ENCODE data around the gene FBXL19. TPM values are rescaled to one million over a fixed set of nuclear protein-coding genes. Genes with fewer than 3 reads are reported as not detected.
A peak's percentile ranks its signal among the peaks of the same experiment; 100 is the strongest.

Gene FBXL19
- total and polyA plus RNA-seq, 9 of the 15 experiments (the other 6 are each of a cell fraction or from before 2014, with no cell fraction given): 0.13 to 48.0 (median 13.5) TPM; not detected in 1

GRCh38 chr16:30958175-30959079 is 35.1 kb downstream of the FBXL19 start (continued):
- TF ChIP-seq CTCFL (IDR thresholded peaks at IDR 0.05; ENCODE audit: borderline replicate concordance, insufficient read depth, low read depth, low read length, poor library complexity, severe bottlenecking) (peak; percentile 94), POLR2AphosphoS5 (IDR thresholded peaks at IDR 0.05; ENCODE audit: control insufficient read depth, insufficient read depth, low read depth, low read length) (0 out of 2 replicates have a peak, but pooled peaks have one; percentile 19), NR2C2 (CRISPR knock-in tag; IDR thresholded peaks at IDR 0.05) (no peak), NR2C2 (tag; IDR thresholded peaks at IDR 0.05) (peak; percentile 47), RBFOX2 (IDR thresholded peaks at IDR 0.05; ENCODE audit: low read depth, low read length) (peak; percentile 58), HCFC1 (IDR thresholded peaks at IDR 0.05; ENCODE audit: low read depth, low read length) (0 out of 2 replicates have a peak, but pooled peaks have one; percentile 6)

- H4K20me1 ChIP-seq (replicated peaks; ENCODE audit: control insufficient read depth, insufficient read depth, low read length): peaks cover 6% of the 10 kb centered on the region
- H3K9me3 ChIP-seq (replicated peaks; ENCODE audit: control insufficient read depth, insufficient read depth, low read depth, low read length): no peaks in the 10 kb centered on the region
- WGBS (ENCODE audit: insufficient coverage, low coverage, missing lambda C conversion rate): 87% methylated on average over 11 of the region's 11 CpGs
- ATAC-seq (no peak), DNase-seq (ENCODE audit: extremely low read depth in 1 of 4, low spot score in 3 of 4) (no peak), FAIRE-seq (no peak)
- intact Hi-C loops (cut with micrococcal nuclease): no loop called here
- no peak overlapping the region for H2AFZ ChIP-seq (ENCODE audit: low read depth, low read length)
- H3K9ac ChIP-seq (ENCODE audit: insufficient read depth in 1 of 2, low read depth in 2 of 2, low read length in 2 of 2): peak overlapping the region in 1 of 2 experiments; percentile 6; a peak in 1 of 4 replicates
- H3K4me3 ChIP-seq: no peak overlapping the region
- H3K27ac ChIP-seq (ENCODE audit: extremely low read depth, low read depth, low read length): no peak overlapping the region
- in situ Hi-C loops (cut with MboI): loop anchor here (25.0 kb wide), 1 partner anchor 901 kb away; the partner anchor contains the start of gene ZNF267
- H3K36me3 ChIP-seq (ENCODE audit: control insufficient read depth, insufficient read depth, low read length): peaks cover 78% of the 10 kb centered on the region
- no TSS peak for BruUV-seq (replicated peaks)
- H3K79me2 ChIP-seq (ENCODE audit: control insufficient read depth, insufficient read depth, low read length): peaks cover 30% of the 10 kb centered on the region
- POLR2A ChIA-PET: interaction anchor here (1.4 kb wide), 1 partner anchor 8 kb away, joined by 3 read pairs; no protein-coding TSS in a partner anchor
- peaks cover 13 to 23% of the 10 kb centered on the region in 2 experiments; a peak in 4 of 5 replicates for H3K4me1 ChIP-seq (replicated peaks in 1 of 2; ENCODE audit: control insufficient read depth in 2 of 2, insufficient read depth in 2 of 2, low read length in 2 of 2)
- H3K4me2 ChIP-seq (ENCODE audit: insufficient read depth, low read length): no peak overlapping the region
- no peaks in the 10 kb centered on the region for H3K27me3 ChIP-seq (ENCODE audit: control insufficient read depth in 2 of 2, insufficient read depth in 2 of 2, low read length in 2 of 2)
- CTCF ChIA-PET (ENCODE audit: low intra/inter-chr PET ratio): no interaction called here
- H3K9me1 ChIP-seq (ENCODE audit: control insufficient read depth, insufficient read depth, low read length): peaks cover 3% of the 10 kb centered on the region
- TF ChIP-seq MED1 (CRISPR knock-in tag; IDR thresholded peaks at IDR 0.05; ENCODE audit: borderline replicate concordance) (no peak), PHF8 (IDR thresholded peaks at IDR 0.05; ENCODE audit: borderline replicate concordance, low read length) (no peak), XRCC5 (IDR thresholded peaks at IDR 0.05; ENCODE audit: low read depth, low read length) (no peak), EHMT2 (IDR thresholded peaks at IDR 0.05) (no peak), ZBTB12 (CRISPR knock-in tag; IDR thresholded peaks at IDR 0.05) (no peak), BRF2 (IDR thresholded peaks at IDR 0.05; ENCODE audit: borderline replicate concordance, insufficient read depth, insufficient read length) (no peak)
Observed at GRCh38 chr16:30961384-30961783, 38.0 kb downstream of the FBXL19 start.

All from K562 (cell line).